ENCODE data around the gene CARD9.

Gene CARD9

GRCh38 chr9:136331030-136331429 lies 42.4 kb downstream of the CARD9 start:
- no peaks in the 10 kb centered on the region for H3K27me3 ChIP-seq (replicated peaks; ENCODE audit: control insufficient read depth, insufficient read depth, low read length, poor library complexity, severe bottlenecking)
- no peak overlapping the region for H3K4me3 ChIP-seq (ENCODE audit: insufficient read depth, low read depth, low read length, poor library complexity, severe bottlenecking)
- H3K9me3 ChIP-seq (ENCODE audit: control insufficient read depth, low read length), result no peaks in the 10 kb centered on the region
- peaks cover 11% of the 10 kb centered on the region for H3K4me1 ChIP-seq (ENCODE audit: control insufficient read depth, insufficient read depth, low read length, poor library complexity, severe bottlenecking)
- H3K36me3 ChIP-seq (ENCODE audit: control insufficient read depth, insufficient read depth, low read length), result no peaks in the 10 kb centered on the region
- DNase-seq, result no peak
- H3K27ac ChIP-seq (ENCODE audit: insufficient read depth, low read length, poor library complexity, severe bottlenecking), result no peak overlapping the region

GRCh38 chr9:136330406-136330990 lies 43.0 kb downstream of the CARD9 start:
- Histone ChIP-seq H3K27me3 (replicated peaks; ENCODE audit: control insufficient read depth, insufficient read depth, low read length, poor library complexity, severe bottlenecking) (no peaks in the 10 kb centered on the region), H3K36me3 (ENCODE audit: control insufficient read depth, insufficient read depth, low read length) (no peaks in the 10 kb centered on the region), H3K9me3 (ENCODE audit: control insufficient read depth, low read length) (no peaks in the 10 kb centered on the region), H3K4me3 (ENCODE audit: insufficient read depth, low read depth, low read length, poor library complexity, severe bottlenecking) (no peak overlapping the region), H3K27ac (ENCODE audit: insufficient read depth, low read length, poor library complexity, severe bottlenecking) (no peak overlapping the region), H3K4me1 (ENCODE audit: control insufficient read depth, insufficient read depth, low read length, poor library complexity, severe bottlenecking) (peaks cover 11% of the 10 kb centered on the region)
- DNase-seq, result no peak

GRCh38 chr9:136329636-136330405 lies 43.6 kb downstream of the CARD9 start:
- DNase-seq, result no peak
- Histone ChIP-seq H3K27ac (ENCODE audit: insufficient read depth, low read length, poor library complexity, severe bottlenecking) (no peak overlapping the region), H3K9me3 (ENCODE audit: control insufficient read depth, low read length) (no peaks in the 10 kb centered on the region), H3K4me1 (ENCODE audit: control insufficient read depth, insufficient read depth, low read length, poor library complexity, severe bottlenecking) (peaks cover 11% of the 10 kb centered on the region), H3K27me3 (replicated peaks; ENCODE audit: control insufficient read depth, insufficient read depth, low read length, poor library complexity, severe bottlenecking) (no peaks in the 10 kb centered on the region), H3K4me3 (ENCODE audit: insufficient read depth, low read depth, low read length, poor library complexity, severe bottlenecking) (no peak overlapping the region), H3K36me3 (ENCODE audit: control insufficient read depth, insufficient read depth, low read length) (no peaks in the 10 kb centered on the region)

GRCh38 chr9:136329211-136329627 lies 44.2 kb downstream of the CARD9 start:
- H3K9me3 ChIP-seq (ENCODE audit: control insufficient read depth, low read length), result no peaks in the 10 kb centered on the region
- DNase-seq, result no peak
- H3K27ac ChIP-seq (ENCODE audit: insufficient read depth, low read length, poor library complexity, severe bottlenecking), result no peak overlapping the region
- H3K36me3 ChIP-seq (ENCODE audit: control insufficient read depth, insufficient read depth, low read length), result no peaks in the 10 kb centered on the region
- H3K4me1 ChIP-seq (ENCODE audit: control insufficient read depth, insufficient read depth, low read length, poor library complexity, severe bottlenecking), result peaks cover 11% of the 10 kb centered on the region
- no peak overlapping the region for H3K4me3 ChIP-seq (ENCODE audit: insufficient read depth, low read depth, low read length, poor library complexity, severe bottlenecking)
- no peaks in the 10 kb centered on the region for H3K27me3 ChIP-seq (replicated peaks; ENCODE audit: control insufficient read depth, insufficient read depth, low read length, poor library complexity, severe bottlenecking)

- no peak overlapping the region for H3K27ac ChIP-seq (ENCODE audit: insufficient read depth, low read length, poor library complexity, severe bottlenecking)
- H3K4me3 ChIP-seq (ENCODE audit: insufficient read depth, low read depth, low read length, poor library complexity, severe bottlenecking), result no peak overlapping the region
- DNase-seq, result no peak
- H3K27me3 ChIP-seq (replicated peaks; ENCODE audit: control insufficient read depth, insufficient read depth, low read length, poor library complexity, severe bottlenecking), result no peaks in the 10 kb centered on the region
- no peaks in the 10 kb centered on the region for H3K36me3 ChIP-seq (ENCODE audit: control insufficient read depth, insufficient read depth, low read length)
- peaks cover 11% of the 10 kb centered on the region for H3K4me1 ChIP-seq (ENCODE audit: control insufficient read depth, insufficient read depth, low read length, poor library complexity, severe bottlenecking)
- no peaks in the 10 kb centered on the region for H3K9me3 ChIP-seq (ENCODE audit: control insufficient read depth, low read length)
Observed at GRCh38 chr9:136328622-136329041, 44.8 kb downstream of the CARD9 start.

- Histone ChIP-seq H3K4me1 (ENCODE audit: control insufficient read depth, insufficient read depth, low read length, poor library complexity, severe bottlenecking) (peaks cover 11% of the 10 kb centered on the region), H3K9me3 (ENCODE audit: control insufficient read depth, low read length) (no peaks in the 10 kb centered on the region), H3K27me3 (replicated peaks; ENCODE audit: control insufficient read depth, insufficient read depth, low read length, poor library complexity, severe bottlenecking) (no peaks in the 10 kb centered on the region), H3K4me3 (ENCODE audit: insufficient read depth, low read depth, low read length, poor library complexity, severe bottlenecking) (peak overlapping the region; percentile 17), H3K36me3 (ENCODE audit: control insufficient read depth, insufficient read depth, low read length) (no peaks in the 10 kb centered on the region), H3K27ac (ENCODE audit: insufficient read depth, low read length, poor library complexity, severe bottlenecking) (no peak overlapping the region)
- DNase-seq, result no peak
Observed at GRCh38 chr9:136328011-136328621, 45.4 kb downstream of the CARD9 start.

- H3K27ac ChIP-seq (ENCODE audit: insufficient read depth, low read length, poor library complexity, severe bottlenecking), result no peak within 1 kb of the TSS
- H3K4me3 ChIP-seq (ENCODE audit: insufficient read depth, low read depth, low read length, poor library complexity, severe bottlenecking), result peak within 1 kb of the TSS; percentile 35
- H3K36me3 ChIP-seq (ENCODE audit: control insufficient read depth, insufficient read depth, low read length), result no peaks in the 10 kb centered on the region
- no peaks in the 10 kb centered on the region for H3K27me3 ChIP-seq (replicated peaks; ENCODE audit: control insufficient read depth, insufficient read depth, low read length, poor library complexity, severe bottlenecking)
- DNase-seq, result peak in 2 of 3 donors; percentile 5 to 12
- no peaks in the 10 kb centered on the region for H3K9me3 ChIP-seq (ENCODE audit: control insufficient read depth, low read length)
- H3K4me1 ChIP-seq (ENCODE audit: control insufficient read depth, insufficient read depth, low read length, poor library complexity, severe bottlenecking), result peaks cover 11% of the 10 kb centered on the region
Observed at GRCh38 chr9:136327304-136327974, 46.0 kb downstream of the CARD9 start, which contains the start of gene GPSM1. GPSM1 (plus strand) TSS chr9:136327539; CDS start chr9:136327696, 157 bp downstream.

- no peaks in the 10 kb centered on the region for H3K36me3 ChIP-seq (ENCODE audit: control insufficient read depth, insufficient read depth, low read length)
- H3K4me3 ChIP-seq (ENCODE audit: insufficient read depth, low read depth, low read length, poor library complexity, severe bottlenecking), result peak overlapping the region; percentile 35
- no peak for DNase-seq
Observed at GRCh38 chr9:136326761-136327303, 46.6 kb downstream of the CARD9 start.

GRCh38 chr9:136326061-136326760 lies 47.3 kb downstream of the CARD9 start:
- Histone ChIP-seq H3K4me3 (ENCODE audit: insufficient read depth, low read depth, low read length, poor library complexity, severe bottlenecking) (no peak overlapping the region), H3K9me3 (ENCODE audit: control insufficient read depth, low read length) (no peaks in the 10 kb centered on the region), H3K27me3 (replicated peaks; ENCODE audit: control insufficient read depth, insufficient read depth, low read length, poor library complexity, severe bottlenecking) (no peaks in the 10 kb centered on the region), H3K36me3 (ENCODE audit: control insufficient read depth, insufficient read depth, low read length) (no peaks in the 10 kb centered on the region), H3K27ac (ENCODE audit: insufficient read depth, low read length, poor library complexity, severe bottlenecking) (no peak overlapping the region), H3K4me1 (ENCODE audit: control insufficient read depth, insufficient read depth, low read length, poor library complexity, severe bottlenecking) (peaks cover 11% of the 10 kb centered on the region)
- no peak for DNase-seq

More at GRCh38 chr9:136326761-136327303, 46.6 kb downstream of the CARD9 start:
- H3K9me3 ChIP-seq (ENCODE audit: control insufficient read depth, low read length), result no peaks in the 10 kb centered on the region
- peaks cover 11% of the 10 kb centered on the region for H3K4me1 ChIP-seq (ENCODE audit: control insufficient read depth, insufficient read depth, low read length, poor library complexity, severe bottlenecking)
- no peak overlapping the region for H3K27ac ChIP-seq (ENCODE audit: insufficient read depth, low read length, poor library complexity, severe bottlenecking)
- no peaks in the 10 kb centered on the region for H3K27me3 ChIP-seq (replicated peaks; ENCODE audit: control insufficient read depth, insufficient read depth, low read length, poor library complexity, severe bottlenecking)
